ENCODE data around the gene ST6GAL1.

ST6GAL1 gene

GRCh38 chr3:186976837-186977750 is 46.8 kb downstream of the ST6GAL1 start:
- TF ChIP-seq CTCF (IDR thresholded peaks at IDR 0.05) (no peak), ZFX (IDR thresholded peaks at IDR 0.05; ENCODE audit: borderline replicate concordance) (no peak)
- no peak overlapping the region for H3K27ac ChIP-seq

GRCh38 chr3:186978712-186979111 is 48.4 kb downstream of the ST6GAL1 start:
- no peak overlapping the region for H3K27ac ChIP-seq
- no peak for TF ChIP-seq ZFX (IDR thresholded peaks at IDR 0.05; ENCODE audit: borderline replicate concordance)
- no peak for TF ChIP-seq CTCF (IDR thresholded peaks at IDR 0.05)

DNA sequence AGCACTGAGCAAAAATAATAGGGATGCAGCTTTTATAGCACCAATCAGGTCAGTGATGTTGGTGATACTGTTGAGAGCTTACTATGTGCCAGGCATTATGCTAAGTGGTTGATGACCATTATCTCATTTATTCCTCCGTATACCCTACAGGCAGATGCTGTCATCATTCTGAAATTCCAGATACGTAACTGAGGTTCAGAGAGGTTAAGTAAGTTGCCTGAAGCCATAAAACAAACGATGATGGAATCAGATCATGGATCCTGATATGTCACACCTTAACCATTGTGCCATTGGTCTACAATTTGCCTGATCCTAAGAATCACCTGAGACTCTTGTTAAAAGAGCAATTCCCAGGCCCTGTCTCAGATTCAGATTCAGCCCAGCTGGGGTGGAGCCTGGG is 49.5 kb downstream of the ST6GAL1 start:
- H3K27ac ChIP-seq = no peak overlapping the region
- TF ChIP-seq CTCF (IDR thresholded peaks at IDR 0.05) (no peak), ZFX (IDR thresholded peaks at IDR 0.05; ENCODE audit: borderline replicate concordance) (no peak)

DNA sequence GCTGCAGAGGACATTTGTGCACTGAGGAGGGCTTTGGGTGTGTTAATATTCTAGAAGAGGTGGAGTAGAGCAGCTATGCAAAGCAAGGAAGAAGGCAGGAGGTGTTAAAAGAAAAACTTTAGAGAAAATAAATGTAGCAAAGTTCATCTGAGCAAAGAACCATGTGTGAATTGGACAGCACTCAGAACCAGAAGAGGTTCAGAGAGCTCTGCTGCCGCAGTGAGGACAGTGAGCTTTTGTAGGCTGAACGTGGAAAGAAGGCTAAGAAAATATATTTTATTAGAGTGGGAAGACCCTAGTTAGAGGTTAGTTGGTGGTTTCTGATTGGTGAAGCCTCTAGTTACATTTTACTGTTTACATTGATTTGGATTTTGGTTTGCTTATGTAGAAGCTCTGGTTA is 50.7 kb downstream of the ST6GAL1 start:
- no peak overlapping the region for H3K27ac ChIP-seq
- no peak for TF ChIP-seq CTCF (IDR thresholded peaks at IDR 0.05)
- no peak for TF ChIP-seq ZFX (IDR thresholded peaks at IDR 0.05; ENCODE audit: borderline replicate concordance)

DNA sequence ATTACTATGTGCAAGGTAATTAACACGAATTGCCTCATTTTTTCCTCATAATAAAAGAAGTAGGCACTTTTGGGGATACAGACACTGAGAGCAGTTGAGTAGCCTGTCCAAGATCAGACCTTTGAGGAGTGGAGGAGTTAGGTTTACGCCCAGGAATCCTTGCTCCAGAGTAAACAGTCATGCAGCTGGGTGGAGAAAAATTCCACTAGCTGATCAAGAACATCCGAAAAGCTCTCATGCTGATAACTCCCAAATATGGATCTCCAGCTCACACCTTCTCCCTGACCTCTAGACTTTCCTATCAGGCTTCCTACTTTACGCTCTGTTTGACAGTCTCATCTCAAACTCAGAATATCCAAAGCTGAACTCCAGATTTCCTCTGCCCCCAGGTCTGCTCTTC is 53.3 kb downstream of the ST6GAL1 start:
- TF ChIP-seq ZFX (IDR thresholded peaks at IDR 0.05; ENCODE audit: borderline replicate concordance) (no peak), CTCF (IDR thresholded peaks at IDR 0.05) (no peak)
- H3K27ac ChIP-seq = no peak overlapping the region

- no peak overlapping the region for H3K27ac ChIP-seq
Measured at GRCh38 chr3:186984064-186984463, 53.7 kb downstream of the ST6GAL1 start.

More at GRCh38 chr3:186984064-186984463, 53.7 kb downstream of the ST6GAL1 start:
- TF ChIP-seq CTCF (IDR thresholded peaks at IDR 0.05) = no peak
- no peak for TF ChIP-seq ZFX (IDR thresholded peaks at IDR 0.05; ENCODE audit: borderline replicate concordance)
